HG03097 (cell line): ENCODE measurements around the gene HERC2.

ENCODE experiments used
- ATAC-seq: cut with Tn5 transposase; IDR thresholded peaks from one replicate; pipeline ENCODE4 v1.9.1; 2021; ENCODE audit not compliant: unreplicated experiment, low FRiP score

HERC2 gene

DNA sequence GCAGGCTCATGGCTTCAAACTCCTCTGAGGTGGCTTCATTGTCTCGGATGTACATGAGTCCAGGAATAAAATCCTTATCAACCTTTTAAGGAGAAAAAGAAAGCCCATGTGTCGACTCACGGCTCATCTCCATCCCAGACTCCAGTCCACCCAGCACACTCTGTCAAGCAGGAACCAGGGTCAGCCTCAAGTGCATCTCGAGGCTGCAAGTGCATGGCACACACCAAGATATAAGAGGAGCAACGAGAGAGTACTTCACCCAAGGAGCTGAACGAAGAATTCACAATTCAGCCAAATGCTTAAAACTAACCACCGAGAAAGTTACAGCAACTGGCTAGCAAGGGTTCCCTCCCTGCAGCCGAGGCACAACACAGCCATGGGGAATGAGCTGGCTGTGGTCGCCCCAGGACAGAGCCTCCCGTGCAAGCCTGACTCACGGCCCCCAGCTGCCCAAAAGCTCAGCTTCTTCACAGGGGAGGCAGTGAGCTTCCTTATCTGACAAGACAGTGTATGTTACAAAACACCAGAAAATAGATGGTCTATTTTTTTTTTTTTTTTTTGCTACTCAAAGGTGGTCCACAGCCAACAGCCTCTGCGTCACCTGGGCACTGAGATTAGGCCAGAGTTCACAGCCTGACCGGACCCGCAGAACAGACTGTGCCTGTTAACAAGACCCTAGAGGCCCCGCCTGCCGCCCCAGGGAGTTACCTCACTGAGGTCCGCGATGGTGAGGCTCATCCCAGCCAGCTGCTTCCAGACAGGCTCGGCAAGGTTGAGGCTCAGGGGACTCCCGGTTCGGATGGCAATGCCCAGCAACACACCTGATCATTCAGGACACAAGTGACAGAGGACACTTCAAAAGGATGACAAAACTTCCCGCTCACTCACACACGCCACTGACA, 207.0 kb downstream of the HERC2 start:
- no peak for ATAC-seq

- ATAC-seq, result no peak
Measured at GRCh38 chr15:28114114-28114455, 207.9 kb downstream of the HERC2 start.

DNA sequence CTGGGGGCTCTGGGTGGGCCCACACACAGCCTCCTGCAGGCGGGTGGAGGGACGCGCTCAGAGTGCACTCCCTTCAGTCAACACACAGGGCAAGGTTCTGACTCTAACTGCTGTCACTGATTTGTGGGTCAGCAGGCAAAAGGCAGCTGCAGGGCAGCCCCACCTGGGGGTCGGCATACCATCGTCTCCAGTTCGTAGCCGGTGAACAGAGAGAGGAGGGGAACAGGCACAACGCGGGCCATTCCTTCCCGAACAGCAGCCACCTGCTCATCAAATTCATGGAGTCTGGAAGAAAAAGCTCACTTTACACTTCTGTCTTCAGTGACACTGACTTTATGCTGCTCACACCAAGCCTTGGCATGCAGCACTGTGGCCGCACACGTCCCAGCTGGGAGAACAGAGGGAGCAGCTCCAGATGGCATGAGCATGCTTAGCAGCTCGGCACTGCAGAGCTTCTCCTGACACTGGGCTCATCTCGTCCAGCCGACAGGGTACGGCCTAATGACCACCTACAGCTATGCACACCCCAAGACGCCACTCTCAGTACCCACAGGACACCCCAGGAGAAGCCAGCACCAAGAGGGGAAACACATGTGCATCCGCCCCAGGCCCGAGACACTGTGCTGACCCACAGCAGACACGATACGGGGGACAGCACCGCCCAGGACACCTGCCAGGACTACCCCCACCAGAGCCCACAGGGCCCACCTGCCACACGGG, 208.4 kb downstream of the HERC2 start:
- ATAC-seq, result no peak

DNA sequence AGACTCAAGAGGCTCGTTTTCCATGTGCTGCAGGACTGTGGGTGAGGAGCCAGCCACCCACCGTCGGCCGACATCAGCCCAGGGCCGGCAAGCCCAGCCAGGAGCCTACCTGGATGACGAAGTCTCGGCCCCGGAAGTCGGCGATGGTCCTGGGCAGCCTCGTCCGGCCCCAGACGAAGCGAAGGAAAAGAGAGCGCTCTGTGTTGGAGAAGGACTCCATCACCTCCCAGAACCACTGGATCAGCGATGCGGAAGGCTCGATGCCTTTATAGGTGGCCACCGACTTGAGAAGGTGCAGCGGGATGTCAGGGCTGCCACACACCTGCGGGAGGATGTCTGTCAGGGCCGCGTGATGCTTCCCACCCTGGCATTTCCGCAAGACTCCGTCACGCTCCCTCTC, 209.0 kb downstream of the HERC2 start:
- ATAC-seq, result no peak

- ATAC-seq, result no peak
Measured at GRCh38 chr15:28112101-28112760, 209.7 kb downstream of the HERC2 start.

DNA sequence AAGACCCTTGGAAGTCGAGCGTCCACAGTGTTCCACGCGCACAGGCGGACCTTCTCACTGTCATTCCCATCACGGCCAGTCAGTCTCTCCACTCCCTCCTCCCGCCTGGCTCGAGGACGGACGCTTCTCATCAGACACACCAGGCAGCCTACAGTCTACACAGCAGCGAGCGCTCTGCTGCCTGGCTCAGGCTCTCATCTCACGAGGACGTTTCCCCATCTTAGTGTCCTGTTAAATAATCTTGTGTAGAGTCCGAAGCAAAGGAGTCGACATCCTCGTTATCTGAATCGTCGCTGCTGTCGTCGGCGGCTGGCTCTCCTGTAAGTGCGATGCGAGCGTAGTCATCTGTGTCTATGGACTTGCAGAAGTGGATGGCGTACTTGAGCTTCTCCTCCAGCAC, 210.4 kb downstream of the HERC2 start:
- no peak for ATAC-seq

- ATAC-seq, result no peak
Measured at GRCh38 chr15:28110481-28110881, 211.5 kb downstream of the HERC2 start.

- no peak for ATAC-seq
Measured at GRCh38 chr15:28109626-28110455, 212.1 kb downstream of the HERC2 start.

DNA sequence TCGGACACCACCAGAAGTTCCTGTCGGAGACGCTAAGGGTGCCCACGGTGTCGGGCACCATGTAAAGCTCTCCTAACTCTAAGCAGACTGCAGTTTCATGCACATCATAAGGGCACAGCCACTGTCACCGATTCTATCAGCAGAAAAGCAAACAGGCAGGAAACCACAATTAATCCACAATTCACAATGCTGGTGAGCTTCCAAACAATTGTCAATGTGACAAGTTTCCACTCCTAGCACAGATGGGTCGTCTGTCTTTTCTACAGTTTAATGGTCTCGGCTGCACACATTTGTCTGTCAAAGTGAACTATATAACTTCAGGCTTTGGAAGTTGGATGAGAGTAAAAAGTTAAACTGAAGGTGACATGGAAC, 214.1 kb downstream of the HERC2 start:
- no peak for ATAC-seq

DNA sequence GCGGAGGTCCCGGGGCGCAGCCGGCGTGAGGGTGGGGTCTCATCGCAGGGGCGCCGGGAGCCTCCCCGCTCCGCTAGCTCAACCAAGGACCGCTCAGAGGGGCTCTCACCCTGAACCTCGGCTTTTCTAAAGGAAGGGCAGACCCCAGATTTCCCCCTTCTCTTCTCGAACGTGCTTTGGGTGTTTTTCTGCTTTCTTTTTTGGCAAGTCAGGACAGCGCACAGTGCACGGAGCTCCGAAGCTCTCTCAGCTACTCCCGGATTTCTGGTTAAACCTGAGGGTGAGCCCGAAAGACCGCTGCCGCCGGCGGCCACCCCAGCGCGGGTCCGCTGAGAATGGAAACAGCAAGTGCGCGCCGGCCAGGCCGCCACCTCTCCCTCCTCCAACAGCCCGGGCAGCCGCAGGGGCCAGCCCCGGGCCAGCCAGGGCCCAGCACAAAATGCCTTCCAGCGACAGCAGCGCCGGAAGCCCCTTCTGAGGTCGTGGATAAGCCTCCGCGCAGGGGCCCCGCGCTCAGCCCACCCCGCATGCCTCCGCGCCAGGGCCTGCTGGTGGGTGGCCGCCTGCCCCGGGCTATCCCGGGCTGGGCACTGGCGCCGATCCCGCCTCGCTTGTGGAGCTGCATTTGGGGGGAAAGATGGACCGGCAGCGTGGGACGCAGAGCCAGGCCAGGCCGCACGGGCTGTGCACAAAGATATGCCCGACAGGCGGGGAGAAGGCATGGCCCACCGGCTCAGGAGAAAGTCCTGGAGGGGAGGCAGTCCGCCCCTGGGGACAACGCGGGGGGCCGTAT, 214.7 kb downstream of the HERC2 start:
- no peak for ATAC-seq

DNA sequence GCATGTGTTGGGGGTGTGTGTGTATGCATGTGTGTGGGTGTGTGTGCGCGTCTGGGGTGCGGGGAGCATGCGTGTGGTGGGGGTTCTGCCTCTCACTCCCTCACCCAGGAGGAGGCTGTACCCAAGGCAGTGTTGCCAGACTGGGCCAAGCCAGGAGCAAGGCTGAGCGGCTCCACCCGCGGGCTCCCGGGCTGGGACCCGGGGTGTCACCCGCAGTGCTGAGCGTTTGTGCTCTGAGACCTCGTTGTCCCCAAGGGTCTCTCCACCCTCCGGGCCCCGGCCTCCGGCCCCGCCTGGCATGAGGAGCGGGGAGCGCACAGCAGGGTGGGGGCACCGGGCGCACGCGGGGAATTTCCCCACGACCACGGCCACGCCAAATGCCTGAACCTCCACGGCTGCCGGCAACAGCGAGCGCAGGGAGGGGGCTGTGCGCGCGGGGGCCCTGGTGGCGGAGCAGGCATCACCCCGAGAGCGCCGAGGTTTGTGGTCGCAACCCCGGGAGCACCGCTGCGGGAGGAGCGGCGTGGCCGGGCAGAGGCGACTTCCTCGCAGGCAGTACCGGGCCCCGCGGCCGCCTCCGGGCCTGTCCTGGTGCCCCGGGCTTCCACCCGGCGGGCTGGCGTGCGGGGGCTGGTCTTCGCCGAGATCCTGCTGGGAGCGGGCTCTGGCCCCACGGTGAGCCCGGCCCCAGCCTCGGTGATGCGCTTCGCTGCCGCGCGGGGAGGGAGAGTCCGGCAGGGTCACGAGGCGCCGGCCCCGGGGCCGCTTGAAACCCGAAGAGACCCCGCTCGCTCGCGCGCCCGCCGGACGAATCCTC, 215.5 kb downstream of the HERC2 start:
- ATAC-seq, result no peak

DNA sequence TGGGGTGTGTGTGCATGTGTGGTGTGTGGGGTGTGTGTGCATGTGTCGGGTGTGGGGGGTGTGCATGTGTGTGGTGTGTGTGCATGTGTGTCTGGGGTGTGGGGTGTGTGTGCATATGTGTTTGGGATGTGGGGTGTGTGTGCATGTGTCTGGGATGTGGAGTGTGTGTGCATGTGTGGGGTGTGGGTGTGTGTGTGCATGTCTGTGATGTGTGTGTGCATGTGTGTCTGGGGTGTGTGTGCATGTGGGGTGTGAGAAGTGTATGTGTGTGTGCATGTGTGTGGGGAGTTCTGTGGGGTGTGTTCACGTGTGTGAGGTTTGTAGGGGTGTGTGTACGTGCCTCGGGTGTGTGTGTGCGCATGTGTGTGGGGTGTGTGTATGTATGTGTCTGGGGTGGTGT, 216.2 kb downstream of the HERC2 start:
- no peak for ATAC-seq

DNA sequence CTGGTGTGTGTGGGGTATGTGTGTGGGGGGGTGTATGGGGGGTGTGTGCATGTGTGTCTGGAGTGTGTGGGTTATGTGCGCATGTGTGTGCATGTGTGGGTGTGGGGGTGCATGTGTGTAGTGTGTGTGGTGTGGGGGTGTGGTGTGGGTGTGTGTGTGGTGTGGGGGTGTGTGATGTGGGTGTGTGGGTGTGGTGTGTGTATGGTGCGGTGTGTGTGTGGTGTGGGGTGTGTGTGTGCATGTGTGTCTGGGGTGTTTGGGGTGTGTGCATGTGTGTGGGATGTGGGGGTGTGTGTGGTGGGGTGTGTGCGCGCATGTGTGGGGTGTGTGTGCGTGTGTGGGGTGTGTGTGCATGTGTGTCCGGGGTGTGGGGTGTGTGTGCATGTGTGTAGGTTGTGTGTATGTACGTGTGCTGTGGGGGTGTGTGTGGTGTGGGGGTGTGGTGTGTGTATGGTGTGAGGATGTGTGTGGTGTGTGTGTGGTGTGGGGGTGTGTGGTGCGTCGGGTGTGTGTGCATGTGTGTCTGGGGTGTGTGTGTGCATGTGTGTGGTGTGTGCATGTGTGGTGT, 216.7 kb downstream of the HERC2 start:
- no peak for ATAC-seq

DNA sequence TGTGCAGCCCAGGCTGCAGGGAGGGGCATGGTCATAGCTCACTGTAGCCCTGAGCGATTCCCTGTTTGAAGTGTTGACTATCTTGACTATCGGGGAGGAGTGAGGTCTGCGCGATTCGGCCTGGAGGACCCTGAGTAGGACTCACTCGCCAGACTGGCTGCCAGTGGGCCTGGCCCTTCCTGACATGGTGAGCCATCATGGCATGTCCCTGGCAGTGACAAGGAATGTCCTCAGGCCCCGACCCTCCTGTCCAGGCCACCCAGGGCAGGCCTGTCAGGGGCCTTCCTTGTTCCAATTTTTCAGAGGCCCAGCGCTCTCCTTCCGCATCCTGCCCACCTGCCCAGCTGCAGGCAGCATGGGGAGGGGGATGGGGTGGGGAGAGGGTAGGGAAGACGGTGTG, 217.7 kb downstream of the HERC2 start:
- no peak for ATAC-seq

DNA sequence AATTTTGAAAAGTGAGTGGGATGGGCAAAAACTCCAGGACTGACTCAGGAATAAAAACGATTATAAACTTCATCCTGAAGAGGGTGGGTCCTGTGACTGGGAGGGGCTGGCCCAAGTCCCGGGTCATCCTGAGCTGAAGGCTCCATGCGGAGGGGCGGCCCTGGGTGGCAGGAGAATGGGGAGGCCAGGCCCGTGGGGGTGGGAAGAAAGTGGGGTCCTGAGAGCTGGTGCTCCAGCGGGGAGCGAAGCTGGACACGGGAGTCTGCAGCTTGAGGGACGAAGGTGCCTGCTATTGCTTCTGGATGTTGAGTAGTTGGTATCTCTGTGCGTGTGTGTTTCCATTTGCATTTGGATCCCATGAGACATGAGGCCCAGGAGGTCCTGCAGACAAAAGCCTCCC, 218.1 kb downstream of the HERC2 start:
- no peak for ATAC-seq

GRCh38 chr15:28101983-28102441, 220.0 kb downstream of the HERC2 start:
- ATAC-seq, result no peak

- ATAC-seq, result no peak
Measured at GRCh38 chr15:28101201-28101600, 220.8 kb downstream of the HERC2 start.

DNA sequence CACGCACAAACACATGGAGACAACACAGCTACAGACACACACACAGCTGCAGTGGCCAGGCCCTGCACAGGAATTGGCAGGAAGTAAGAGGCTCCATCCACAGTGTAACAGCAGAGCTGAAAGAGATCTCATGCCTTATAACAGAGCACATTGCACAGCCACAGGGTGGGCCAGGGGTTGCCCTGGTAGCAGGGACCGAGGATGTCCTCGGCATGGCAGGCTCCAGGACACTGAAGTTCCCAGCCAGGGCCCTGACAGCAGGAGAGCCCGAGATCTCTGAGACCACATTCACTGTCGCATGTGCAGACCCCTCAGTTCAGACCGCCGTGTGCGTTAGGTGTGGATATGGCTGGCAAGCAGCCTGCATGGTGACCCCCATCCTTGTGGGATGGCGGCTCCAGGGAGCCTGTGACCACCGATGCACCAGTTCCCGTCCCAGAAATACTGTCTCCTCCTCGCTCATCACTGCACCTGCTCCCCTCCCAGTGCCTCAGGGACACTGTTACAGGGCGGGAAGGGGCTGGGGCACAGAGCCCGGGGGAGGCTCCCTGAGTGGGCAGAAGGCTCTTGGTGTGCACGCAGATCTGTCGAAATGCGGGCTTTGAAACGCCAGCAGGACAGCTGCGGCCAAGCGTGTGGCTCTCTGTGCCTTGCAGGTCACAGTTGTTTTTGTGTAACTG, 221.3 kb downstream of the HERC2 start:
- ATAC-seq, result no peak
